PC-3 (cell line): ENCODE data around the gene ACCS. TPM values are rescaled to one million over a fixed set of nuclear protein-coding genes. Genes with fewer than 3 reads are reported as not detected.

Experiments
- ATAC-seq: fragments of 200-7000 bp; cut with Tn5 transposase; 2 replicates; pipeline ENCODE4 v1.9.1; 2020; ENCODE audit warnings: mild to moderate bottlenecking, moderate library complexity
- BruUV-seq: library from RNA; stranded (reverse); fragments of 400-500 nt; replicated peaks from 2 replicates; lab custom pipeline; 2021; lab: Mats Ljungman, UMichigan
- CTCF ChIA-PET: fragments of 300-600 bp; sonication (Branson Sonifier 250); formaldehyde crosslinking; loops from one replicate; lab custom pipeline; 2022; ENCODE audit warnings: antibody characterized with exemption; lab: Charles Lee
- POLR2A ChIA-PET: fragments of 300-600 bp; sonication (Branson Sonifier 250); formaldehyde crosslinking; loops from one replicate; lab custom pipeline; 2022; ENCODE audit warnings: antibody characterized with exemption; ENCODE audit not compliant: unreplicated experiment; lab: Charles Lee
- DNase-seq: peaks from one replicate; pipeline ENCODE4 v3.0.0-alpha.2; 2015
- H2AFZ ChIP-seq: fragments of 300-600 bp; sonication (generic); 2 replicates; pipeline ENCODE4 v1.6.0; 2016; ENCODE audit warnings: antibody characterized with exemption, low read length
- H3F3A ChIP-seq: fragments of 300-600 bp; sonication (generic); one replicate; pipeline ENCODE4 v1.6.0; 2017; ENCODE audit warnings: antibody characterized with exemption, low read length, control low read depth, mild to moderate bottlenecking; ENCODE audit not compliant: unreplicated experiment
- H3K27ac ChIP-seq: fragments of 300-600 bp; sonication (generic); 2 replicates; pipeline ENCODE4 v1.5.1; 2016; ENCODE audit warnings: mild to moderate bottlenecking, low read length
- H3K27me3 ChIP-seq: fragments of 300-600 bp; sonication (generic); 2 replicates; pipeline ENCODE4 v1.6.1; 2016; ENCODE audit warnings: low read length, mixed read lengths
- H3K36me3 ChIP-seq: fragments of 300-600 bp; sonication (generic); 2 replicates; pipeline ENCODE4 v1.6.1; 2016; ENCODE audit warnings: low read depth, mixed run types, low read length, mixed read lengths
- H3K4me1 ChIP-seq: fragments of 300-600 bp; sonication (generic); 2 replicates; pipeline ENCODE4 v1.5.1; 2016; ENCODE audit warnings: low read length; ENCODE audit not compliant: insufficient read depth
- H3K4me2 ChIP-seq: fragments of 300-600 bp; sonication (generic); 2 replicates; pipeline ENCODE4 v1.6.0; 2016; ENCODE audit warnings: low read length
- H3K4me3 ChIP-seq: fragments of 300-600 bp; sonication (generic); 2 replicates; pipeline ENCODE4 v1.5.1; 2016; ENCODE audit warnings: mild to moderate bottlenecking, low read length, mixed read lengths
- H3K79me2 ChIP-seq: fragments of 300-600 bp; sonication (generic); 2 replicates; pipeline ENCODE4 v1.6.1; 2017; ENCODE audit warnings: low read length, mixed read lengths
- H3K9ac ChIP-seq: fragments of 300-600 bp; sonication (generic); 2 replicates; pipeline ENCODE4 v1.6.0; 2016; ENCODE audit warnings: mild to moderate bottlenecking, low read length
- H3K9me2 ChIP-seq: fragments of 300-600 bp; sonication (generic); replicated peaks from 2 replicates; pipeline ENCODE4 v1.6.1; 2016; ENCODE audit warnings: mixed run types, low read length, mixed read lengths
- H3K9me3 ChIP-seq: fragments of 300-600 bp; sonication (generic); 2 replicates; pipeline ENCODE4 v1.6.1; 2016; ENCODE audit warnings: low read length, mixed read lengths
- H4K20me1 ChIP-seq: fragments of 300-600 bp; sonication (generic); 2 replicates; pipeline ENCODE4 v1.6.1; 2016; ENCODE audit warnings: low read length, mixed read lengths
- EZH2 ChIP-seq: fragments of 300-600 bp; sonication (generic); IDR thresholded peaks from one replicate; pipeline ENCODE4 v1.6.1; 2017; ENCODE audit warnings: antibody characterized with exemption, mild to moderate bottlenecking, low read length; ENCODE audit not compliant: unreplicated experiment
- EZH2phosphoT487 ChIP-seq: fragments of 300-600 bp; sonication (generic); IDR thresholded peaks from 2 replicates; pipeline ENCODE4 v1.6.1; 2018; ENCODE audit warnings: mild to moderate bottlenecking, antibody characterized with exemption, low read length, borderline replicate concordance
- intact Hi-C: fragments of 100-400 bp; cut with micrococcal nuclease; formaldehyde crosslinking; loops from 2 replicates; pipeline ENCODE4 v1.9.0; 2023
- total RNA-seq: library from RNA; depleted of rRNA; stranded (reverse); fragments of >200 nt; gene quantifications from 2 replicates; pipeline ENCODE4 v1.2.3, GENCODE V29; 2014
- TF ChIP-seq, protein P1 (sequence below): fragments of 300-600 bp; sonication (generic); conservative IDR thresholded peaks from 2 replicates; pipeline ENCODE4 v1.5.1; 2017; ENCODE audit warnings: antibody characterized with exemption, low read depth, mild to moderate bottlenecking, low read length

Gene ACCS
- total RNA-seq, 1 experiment from 2014 or later: 3.8 TPM

DNA sequence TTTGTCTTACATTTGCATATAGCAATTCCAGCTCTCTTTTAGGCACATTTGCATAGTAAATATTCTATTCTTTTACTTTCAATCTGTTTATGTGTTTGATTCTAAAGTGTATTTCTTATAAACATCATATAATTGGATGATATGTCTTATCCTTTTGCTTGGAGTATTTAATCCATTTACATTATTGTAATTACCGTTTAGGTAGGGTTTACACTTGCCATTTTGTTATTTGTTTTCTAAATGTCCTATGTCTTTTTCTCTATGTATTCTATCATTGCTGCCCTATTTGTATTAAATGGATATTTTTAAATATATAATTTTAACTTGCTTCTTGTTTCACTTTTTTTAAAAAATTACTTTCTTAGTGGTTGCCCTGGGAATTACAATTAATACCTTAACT is 41.1 kb upstream of the ACCS start:
- Histone ChIP-seq H2AFZ (no peak overlapping the region), H3K36me3 (no peaks in the 10 kb centered on the region), H3K4me1 (no peaks in the 10 kb centered on the region), H4K20me1 (no peaks in the 10 kb centered on the region), H3K4me3 (no peak overlapping the region), H3K27me3 (no peaks in the 10 kb centered on the region), H3K9me3 (no peaks in the 10 kb centered on the region; the same call in 1 of the 2 replicates), H3K79me2 (no peaks in the 10 kb centered on the region), H3K9ac (no peak overlapping the region), H3K9me2 (no peaks in the 10 kb centered on the region), H3K27ac (no peak overlapping the region), H3K4me2 (no peak overlapping the region), H3F3A (no peaks in the 10 kb centered on the region)
- no TSS peak for BruUV-seq
- intact Hi-C loops: no loop called here
- DNase-seq (no peak), ATAC-seq (no peak)
- ChIA-PET POLR2A (no interaction called here), CTCF (no interaction called here)
- TF ChIP-seq, protein P1, sequence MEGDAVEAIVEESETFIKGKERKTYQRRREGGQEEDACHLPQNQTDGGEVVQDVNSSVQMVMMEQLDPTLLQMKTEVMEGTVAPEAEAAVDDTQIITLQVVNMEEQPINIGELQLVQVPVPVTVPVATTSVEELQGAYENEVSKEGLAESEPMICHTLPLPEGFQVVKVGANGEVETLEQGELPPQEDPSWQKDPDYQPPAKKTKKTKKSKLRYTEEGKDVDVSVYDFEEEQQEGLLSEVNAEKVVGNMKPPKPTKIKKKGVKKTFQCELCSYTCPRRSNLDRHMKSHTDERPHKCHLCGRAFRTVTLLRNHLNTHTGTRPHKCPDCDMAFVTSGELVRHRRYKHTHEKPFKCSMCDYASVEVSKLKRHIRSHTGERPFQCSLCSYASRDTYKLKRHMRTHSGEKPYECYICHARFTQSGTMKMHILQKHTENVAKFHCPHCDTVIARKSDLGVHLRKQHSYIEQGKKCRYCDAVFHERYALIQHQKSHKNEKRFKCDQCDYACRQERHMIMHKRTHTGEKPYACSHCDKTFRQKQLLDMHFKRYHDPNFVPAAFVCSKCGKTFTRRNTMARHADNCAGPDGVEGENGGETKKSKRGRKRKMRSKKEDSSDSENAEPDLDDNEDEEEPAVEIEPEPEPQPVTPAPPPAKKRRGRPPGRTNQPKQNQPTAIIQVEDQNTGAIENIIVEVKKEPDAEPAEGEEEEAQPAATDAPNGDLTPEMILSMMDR: no peak
- TF ChIP-seq EZH2: no peak
- TF ChIP-seq EZH2phosphoT487: no peak

DNA sequence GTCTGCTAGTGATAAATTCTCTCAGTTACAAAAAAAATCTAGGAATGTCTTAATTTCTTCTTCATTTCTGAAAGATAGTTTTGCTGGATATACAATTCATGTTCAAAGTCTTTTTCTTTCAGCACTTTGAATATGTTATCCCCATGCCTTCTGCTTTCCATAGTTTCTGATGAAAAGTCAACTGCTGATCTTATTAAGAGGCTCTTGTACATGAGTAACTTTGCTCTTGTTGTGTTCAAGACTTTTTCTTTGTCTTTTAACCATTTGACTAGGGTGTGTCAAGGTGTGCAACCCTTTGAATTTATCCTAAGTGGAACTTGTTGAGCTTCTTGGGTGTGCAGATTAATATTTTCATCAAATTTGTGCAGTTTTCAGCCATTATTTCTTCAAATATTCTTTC is 40.3 kb upstream of the ACCS start:
- no peak overlapping the region for H3K4me2 ChIP-seq
- POLR2A ChIA-PET: no interaction called here
- H3K79me2 ChIP-seq: no peaks in the 10 kb centered on the region
- TF ChIP-seq EZH2 (no peak), EZH2phosphoT487 (no peak)
- TF ChIP-seq, protein P1: no peak
- DNase-seq: no peak
- CTCF ChIA-PET: no interaction called here
- no peaks in the 10 kb centered on the region for H3K27me3 ChIP-seq
- no peak overlapping the region for H3K9ac ChIP-seq
- no peaks in the 10 kb centered on the region; the same call in 1 of the 2 replicates for H3K9me3 ChIP-seq
- H3K36me3 ChIP-seq: no peaks in the 10 kb centered on the region
- ATAC-seq: no peak
- intact Hi-C loops: no loop called here
- no peak overlapping the region for H3K27ac ChIP-seq
- no peak overlapping the region for H3K4me3 ChIP-seq
- H3K9me2 ChIP-seq: no peaks in the 10 kb centered on the region
- no peak overlapping the region for H2AFZ ChIP-seq
- H3F3A ChIP-seq: no peaks in the 10 kb centered on the region
- H3K4me1 ChIP-seq: no peaks in the 10 kb centered on the region
- BruUV-seq: no TSS peak
- H4K20me1 ChIP-seq: no peaks in the 10 kb centered on the region

DNA sequence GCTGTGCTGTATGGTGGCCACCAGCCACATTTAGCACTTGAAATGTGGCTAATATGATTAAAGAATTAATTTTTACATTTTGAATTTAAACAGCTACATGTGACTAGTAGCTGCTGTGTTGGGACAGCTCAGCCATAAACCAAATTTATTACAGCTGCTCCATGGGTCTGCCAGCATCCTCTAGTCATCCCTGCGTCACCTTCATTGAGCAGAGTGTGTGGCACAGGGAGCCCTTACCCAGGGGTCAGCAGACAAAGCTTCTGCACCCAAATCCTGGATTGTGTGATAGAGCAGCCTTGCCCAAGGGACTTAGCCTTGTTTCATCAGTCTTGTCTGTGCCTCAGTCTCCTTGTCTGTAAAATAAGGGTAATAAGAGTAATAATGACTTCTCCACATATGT is 37.7 kb upstream of the ACCS start:
- no peak overlapping the region for H3K9ac ChIP-seq
- DNase-seq (no peak), ATAC-seq (no peak)
- no peak overlapping the region for H3K4me2 ChIP-seq
- ChIA-PET CTCF (no interaction called here), POLR2A (no interaction called here)
- H3K4me1 ChIP-seq: no peaks in the 10 kb centered on the region
- no peaks in the 10 kb centered on the region for H4K20me1 ChIP-seq
- H3K4me3 ChIP-seq: no peak overlapping the region
- intact Hi-C loops: no loop called here
- H3K9me3 ChIP-seq: no peaks in the 10 kb centered on the region; the same call in 1 of the 2 replicates
- H3K27me3 ChIP-seq: no peaks in the 10 kb centered on the region
- no peaks in the 10 kb centered on the region for H3F3A ChIP-seq
- TF ChIP-seq EZH2 (no peak), EZH2phosphoT487 (no peak)
- TF ChIP-seq, protein P1: no peak
- H3K79me2 ChIP-seq: no peaks in the 10 kb centered on the region
- H3K36me3 ChIP-seq: no peaks in the 10 kb centered on the region
- no peak overlapping the region for H3K27ac ChIP-seq
- H3K9me2 ChIP-seq: no peaks in the 10 kb centered on the region
- no peak overlapping the region for H2AFZ ChIP-seq
- no TSS peak for BruUV-seq
